CD4-positive, alpha-beta T cell treated with Interleukin-15 for 1 hour (primary cell): ENCODE measurements around the gene VSIG8.

ENCODE experiments used
- DNase-seq: peaks from one replicate; pipeline ENCODE4 v3.0.0-alpha.2; 2020

VSIG8 gene

GRCh38 chr1:159828176-159828575 lies 34.3 kb downstream of the VSIG8 start:
- no peak for DNase-seq

GRCh38 chr1:159827549-159827948 lies 34.9 kb downstream of the VSIG8 start:
- no peak for DNase-seq

GRCh38 chr1:159827102-159827490 lies 35.4 kb downstream of the VSIG8 start:
- no peak for DNase-seq

- DNase-seq: peak; percentile 59
Measured at GRCh38 chr1:159826441-159827101, 35.9 kb downstream of the VSIG8 start, which contains the start of gene SLAMF8. SLAMF8 (plus strand) TSS chr1:159826873; CDS start chr1:159826899, 26 bp downstream.

- DNase-seq: no peak
Measured at GRCh38 chr1:159825564-159825963, 36.9 kb downstream of the VSIG8 start.

GRCh38 chr1:159823406-159823805 lies 39.1 kb downstream of the VSIG8 start:
- no peak for DNase-seq

GRCh38 chr1:159821171-159821867 lies 41.1 kb downstream of the VSIG8 start:
- no peak for DNase-seq

- no peak for DNase-seq
Measured at GRCh38 chr1:159817276-159818041, 45.0 kb downstream of the VSIG8 start.

- DNase-seq: no peak
Measured at GRCh38 chr1:159815926-159816325, 46.5 kb downstream of the VSIG8 start.

- no peak for DNase-seq
Measured at GRCh38 chr1:159804924-159805323, 57.5 kb downstream of the VSIG8 start.
